ENCODE results near the gene TMEM38A.

GRCh38 chr19:16679811-16680210 is 18.9 kb downstream of the TMEM38A start:
- no peak for TF ChIP-seq ZNF184 (tag by site-specific recombination; IDR thresholded peaks at IDR 0.05)
- no peak for TF ChIP-seq ZNF610 (tag by site-specific recombination; IDR thresholded peaks at IDR 0.05; ENCODE audit: borderline replicate concordance)
- no peak for TF ChIP-seq SETDB1 (IDR thresholded peaks at IDR 0.05; ENCODE audit: insufficient read length, low read length)
- no peak for TF ChIP-seq ZNF280C (tag by site-specific recombination; IDR thresholded peaks at IDR 0.05)

Measured in HEK293 (cell line).